HL-60/S4 (cell line): Measurements from ENCODE around the gene LRP2.

Source experiments
- in situ Hi-C: fragments of 300-500 bp; cut with MboI; formaldehyde crosslinking; loops from 2 replicates; pipeline ENCODE4 v1.14.3; 2022; ENCODE audit warnings: low sequenced_read_pairs

LRP2 gene

DNA sequence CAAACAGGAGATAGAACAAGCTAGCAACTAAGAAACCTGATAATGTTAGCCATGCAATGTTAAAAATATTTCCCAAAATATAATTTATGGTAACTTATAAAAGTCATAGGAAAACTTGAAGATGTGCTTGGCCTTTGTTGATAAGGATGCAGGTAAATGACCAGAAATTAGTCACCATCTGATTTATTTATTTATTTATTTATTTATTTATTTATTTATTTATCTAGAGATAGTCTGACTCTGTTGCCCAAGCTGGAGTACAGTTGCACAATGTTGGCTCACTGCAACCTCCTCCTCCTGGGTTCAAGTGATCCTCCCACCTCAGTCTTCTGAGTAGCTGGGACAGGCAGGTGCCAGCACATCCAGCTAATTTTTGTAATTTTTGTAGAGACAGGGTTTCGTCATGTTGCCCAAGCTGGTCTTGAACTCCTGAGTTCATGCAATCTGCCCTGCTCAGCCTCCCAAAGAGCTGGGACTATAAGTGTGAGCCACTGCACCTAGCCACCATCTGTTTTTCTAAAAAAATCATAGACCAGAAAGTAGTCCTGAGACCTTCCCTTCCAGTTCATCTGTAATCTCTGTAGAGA, 183.4 kb downstream of the LRP2 start:
- in situ Hi-C loops: no loop called here

DNA sequence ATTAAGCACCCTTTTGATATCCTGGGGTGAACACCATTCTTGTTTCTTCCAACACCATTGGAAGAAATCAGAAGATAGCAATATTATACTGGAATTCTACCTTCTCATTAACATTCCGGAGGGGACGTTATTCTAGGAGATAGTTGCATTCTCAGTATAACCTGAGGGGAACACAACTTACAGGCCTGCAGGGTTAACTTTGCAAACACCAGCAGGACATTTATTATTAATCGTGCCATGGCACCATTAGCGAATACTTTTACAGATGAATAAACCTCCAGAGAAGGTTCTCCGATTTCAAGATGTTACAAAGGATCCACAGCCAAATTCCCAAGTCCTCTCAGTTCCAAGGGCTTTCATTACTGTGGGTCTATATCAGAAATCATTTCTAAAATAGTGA, 184.0 kb downstream of the LRP2 start:
- in situ Hi-C loops: no loop called here

DNA sequence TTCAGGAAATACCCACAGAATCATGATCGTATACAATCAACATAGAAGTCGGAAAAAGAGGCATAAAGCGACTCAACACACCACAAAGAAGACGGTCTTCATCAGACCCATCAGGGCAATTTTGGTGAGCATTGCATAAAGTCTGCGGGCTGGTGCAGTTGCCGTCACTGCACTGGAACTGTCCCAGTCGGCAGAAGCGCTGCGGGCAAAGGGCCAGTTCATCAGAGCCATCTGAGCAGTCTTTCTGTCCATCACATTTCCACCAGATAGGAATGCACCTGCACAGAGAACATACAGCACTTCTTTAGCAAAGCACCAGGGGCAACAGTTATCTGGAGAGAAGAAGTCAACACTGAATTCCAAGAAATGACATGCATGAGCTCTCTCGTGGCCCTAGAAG, 187.2 kb downstream of the LRP2 start:
- in situ Hi-C loops: no loop called here

DNA sequence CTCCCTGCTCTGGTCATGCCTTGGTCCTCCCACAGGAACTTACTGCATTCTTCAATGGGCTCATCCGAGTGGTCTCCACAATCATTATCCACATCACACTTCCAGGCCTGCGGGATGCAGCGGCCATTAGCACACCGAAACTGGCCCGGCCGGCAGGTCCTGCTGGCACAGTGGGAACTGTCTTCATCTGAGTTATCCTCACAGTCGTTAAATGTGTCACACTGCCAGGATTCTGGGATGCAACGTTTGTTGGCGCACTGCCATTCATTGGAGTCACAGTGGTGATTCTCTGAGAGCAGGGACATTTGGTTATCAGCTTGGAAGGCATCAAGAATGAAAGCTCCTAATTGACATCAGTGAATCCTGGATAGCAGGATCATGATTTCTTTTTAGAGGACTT, 188.5 kb downstream of the LRP2 start:
- in situ Hi-C loops: no loop called here

DNA sequence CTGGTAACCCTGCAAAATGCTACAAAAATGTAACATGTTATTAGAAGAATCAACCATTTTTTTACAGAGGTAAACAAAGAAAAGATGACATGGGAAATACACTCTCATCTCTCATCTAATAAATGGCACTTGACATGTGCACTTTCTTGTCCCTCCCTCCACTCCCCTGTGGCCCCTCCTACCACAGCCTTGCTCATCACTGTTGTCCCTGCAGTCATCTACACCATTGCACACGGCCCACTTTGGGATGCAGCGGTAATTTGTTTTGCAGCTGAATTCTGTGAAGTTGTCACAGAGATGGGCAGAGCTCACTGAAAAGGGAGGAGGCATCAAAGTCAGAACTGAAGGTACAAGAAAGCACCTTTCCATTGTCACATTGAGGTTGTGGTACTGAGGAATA, 189.4 kb downstream of the LRP2 start:
- in situ Hi-C loops: no loop called here

DNA sequence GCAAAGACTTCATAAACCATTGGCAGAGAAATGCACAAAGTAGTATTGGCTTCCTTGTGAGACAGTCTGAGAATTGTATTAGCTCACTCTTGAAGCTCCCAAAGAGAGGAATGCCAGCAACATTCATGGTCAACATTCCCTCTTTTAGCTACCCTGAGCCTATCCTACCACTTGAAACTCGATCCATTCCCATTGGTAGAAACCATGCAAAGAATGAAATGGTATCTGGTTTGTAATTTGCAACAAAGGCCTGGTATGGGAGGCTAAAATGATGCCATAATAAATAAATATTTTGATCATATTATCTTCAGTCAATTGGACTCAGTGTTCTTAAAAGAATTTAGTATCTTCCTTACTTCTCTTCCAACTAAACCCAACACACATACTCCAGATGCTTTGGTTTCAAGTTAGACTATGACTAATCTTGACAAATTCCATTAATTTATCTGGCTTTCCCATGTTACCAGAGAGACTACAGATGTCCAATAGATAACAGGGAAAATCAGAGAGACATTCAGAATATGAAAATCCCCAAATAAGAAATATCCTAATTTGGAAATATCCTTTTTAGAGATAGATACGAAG, 190.1 kb downstream of the LRP2 start:
- in situ Hi-C loops: no loop called here

DNA sequence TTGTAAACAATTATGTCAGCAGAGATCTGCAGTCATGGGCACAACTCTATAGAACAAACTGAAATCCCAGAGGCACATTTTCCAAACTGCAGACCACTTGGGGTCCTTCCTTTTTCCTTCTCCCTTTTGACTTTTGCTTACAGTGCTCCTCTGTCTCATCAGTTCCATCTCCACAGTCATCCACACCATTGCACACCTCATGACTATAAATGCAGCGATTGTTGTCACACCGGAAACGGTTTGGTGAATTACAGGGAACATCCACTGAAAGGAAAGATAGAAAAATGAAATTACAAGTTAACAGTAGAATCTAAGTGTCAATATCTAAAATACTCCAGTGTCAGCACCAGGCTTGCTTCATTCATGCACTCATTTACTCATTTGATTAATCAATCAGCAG, 196.5 kb downstream of the LRP2 start:
- in situ Hi-C loops: no loop called here

DNA sequence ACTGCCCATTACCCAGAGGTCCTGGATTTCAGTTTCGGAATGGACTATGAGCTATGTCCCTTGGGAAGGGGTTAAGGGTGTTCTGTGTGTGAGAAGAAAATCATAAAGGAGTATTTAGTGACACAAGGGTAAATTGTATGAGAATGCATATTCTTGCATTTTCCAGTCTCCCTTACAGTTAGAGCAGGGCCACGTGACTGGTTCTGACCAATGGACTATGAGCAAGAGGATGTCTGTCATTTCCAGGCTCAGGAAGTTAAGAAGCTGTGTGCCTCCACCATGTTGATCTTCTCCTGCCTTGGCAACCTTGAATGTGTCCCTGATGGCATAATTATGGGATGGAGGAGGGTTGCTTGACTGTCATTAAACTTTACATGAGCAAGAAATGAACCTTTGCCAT, 198.0 kb downstream of the LRP2 start:
- in situ Hi-C loops: no loop called here

DNA sequence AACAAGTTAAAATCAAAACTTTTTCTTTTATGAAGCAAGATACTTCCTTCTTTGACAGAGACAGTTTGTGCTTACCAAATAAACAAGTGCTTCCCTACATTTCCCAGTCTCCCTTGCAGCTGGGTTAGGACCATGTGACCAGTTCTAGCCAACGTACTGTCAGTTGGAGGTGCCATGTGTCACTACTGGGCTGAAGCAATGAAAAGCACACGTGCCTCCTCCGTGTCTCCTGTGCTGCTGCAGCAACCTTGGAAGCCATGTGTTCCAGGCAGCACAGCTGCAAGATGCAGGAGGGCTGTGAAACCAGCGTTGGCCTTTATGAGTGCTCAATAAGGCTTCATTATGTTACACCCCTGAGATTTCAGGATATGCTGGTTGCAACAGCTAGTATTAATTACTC, 199.7 kb downstream of the LRP2 start:
- in situ Hi-C loops: no loop called here

DNA sequence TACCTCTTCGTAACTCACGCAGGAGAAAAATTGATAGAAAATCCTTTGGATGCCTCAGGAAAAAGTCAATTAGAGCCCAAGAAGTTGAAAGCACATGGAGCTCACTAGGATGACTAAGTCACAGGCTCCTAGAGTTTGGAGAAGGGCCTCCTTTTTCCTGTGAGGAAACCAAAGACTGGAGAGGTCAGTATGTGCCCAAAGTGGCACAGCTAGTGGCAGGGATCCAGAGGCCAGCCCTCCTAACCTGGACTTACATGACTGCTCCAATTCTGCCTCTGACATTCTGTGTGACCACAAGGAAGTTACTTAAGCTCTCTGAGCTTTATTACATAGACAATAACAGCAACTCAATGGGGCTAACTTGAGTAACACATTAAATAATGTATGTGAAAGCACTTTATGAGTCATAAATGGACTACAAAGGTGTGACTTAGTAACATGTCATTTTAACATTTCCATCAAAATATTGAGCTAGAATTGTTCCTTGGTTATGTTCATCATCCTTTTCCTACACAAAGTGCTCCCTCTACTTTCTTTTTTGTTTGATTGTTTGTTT, 201.3 kb downstream of the LRP2 start:
- in situ Hi-C loops: no loop called here

DNA sequence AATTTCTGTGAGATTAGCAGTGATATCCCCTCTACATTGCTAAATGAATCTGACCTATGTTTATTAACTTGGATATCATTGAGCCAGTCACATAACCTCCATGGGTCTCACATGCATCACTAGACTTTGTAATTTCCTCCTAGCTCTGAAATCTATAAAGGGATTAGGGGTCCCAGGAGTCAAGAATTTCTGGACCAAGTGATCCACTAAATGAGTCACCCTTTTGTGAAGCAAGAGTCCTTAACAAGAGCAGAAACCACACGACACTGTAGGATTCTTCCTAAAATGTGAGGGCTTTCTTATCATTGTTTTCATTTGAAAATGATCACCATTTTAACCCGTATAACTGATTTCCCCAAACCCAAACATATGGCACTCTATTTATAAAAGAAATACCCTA, 202.6 kb downstream of the LRP2 start:
- in situ Hi-C loops: no loop called here

DNA sequence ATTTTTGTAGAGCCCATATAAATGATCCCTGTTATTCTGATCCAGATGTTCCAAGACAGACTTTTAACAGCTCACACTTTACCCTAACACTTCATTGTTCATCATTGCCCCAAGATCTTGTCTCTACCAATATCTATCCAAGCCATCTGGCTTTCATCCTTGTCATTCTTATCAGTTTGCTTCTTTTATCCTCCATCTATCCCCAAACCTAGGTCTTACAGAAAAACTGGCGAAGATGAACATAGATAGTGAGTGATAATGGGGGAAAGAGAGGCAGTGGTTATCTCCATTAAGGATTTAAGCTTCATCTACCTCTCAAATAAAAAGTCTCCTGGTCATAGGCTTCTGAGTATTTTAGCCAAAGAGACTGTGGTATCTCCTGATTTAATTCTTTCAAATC, 203.5 kb downstream of the LRP2 start:
- in situ Hi-C loops: no loop called here

DNA sequence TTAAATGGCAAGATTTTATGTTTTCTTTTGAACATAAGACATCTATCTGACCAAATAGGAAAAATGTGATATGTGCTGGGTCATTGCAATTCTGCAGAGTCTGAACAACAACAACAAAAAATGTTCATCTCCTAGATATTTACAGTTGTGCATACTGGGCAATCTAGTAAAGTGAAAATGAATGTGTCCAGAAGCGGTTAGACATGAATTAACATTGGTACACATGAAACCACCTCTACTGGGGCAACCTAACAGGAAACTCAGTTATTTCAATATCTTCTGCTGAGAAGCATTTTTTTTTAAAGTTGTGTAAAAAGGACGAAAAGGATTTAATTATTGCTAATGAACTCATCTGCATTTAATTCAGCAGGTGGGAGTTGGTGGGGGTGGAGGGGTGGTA, 216.1 kb downstream of the LRP2 start:
- in situ Hi-C loops: no loop called here

DNA sequence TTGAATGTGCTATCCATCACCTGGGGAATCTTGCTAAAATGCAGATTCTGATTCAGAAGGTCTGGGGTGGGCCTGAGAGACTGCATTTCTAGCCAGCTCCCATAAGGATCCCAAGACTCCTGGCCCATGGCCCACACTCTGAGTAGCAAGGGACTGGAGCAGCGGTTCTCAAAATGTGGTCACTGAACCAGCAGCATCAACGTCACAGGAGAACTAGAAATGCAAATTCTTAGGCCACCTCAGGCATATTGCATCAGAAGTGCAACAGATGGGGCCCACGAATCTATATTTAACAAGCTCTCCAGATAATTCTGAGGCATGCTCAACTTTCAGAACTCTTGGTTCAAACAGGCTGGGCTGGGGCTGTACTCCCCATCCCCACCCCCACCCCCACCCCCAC, 218.3 kb downstream of the LRP2 start:
- in situ Hi-C loops: no loop called here

DNA sequence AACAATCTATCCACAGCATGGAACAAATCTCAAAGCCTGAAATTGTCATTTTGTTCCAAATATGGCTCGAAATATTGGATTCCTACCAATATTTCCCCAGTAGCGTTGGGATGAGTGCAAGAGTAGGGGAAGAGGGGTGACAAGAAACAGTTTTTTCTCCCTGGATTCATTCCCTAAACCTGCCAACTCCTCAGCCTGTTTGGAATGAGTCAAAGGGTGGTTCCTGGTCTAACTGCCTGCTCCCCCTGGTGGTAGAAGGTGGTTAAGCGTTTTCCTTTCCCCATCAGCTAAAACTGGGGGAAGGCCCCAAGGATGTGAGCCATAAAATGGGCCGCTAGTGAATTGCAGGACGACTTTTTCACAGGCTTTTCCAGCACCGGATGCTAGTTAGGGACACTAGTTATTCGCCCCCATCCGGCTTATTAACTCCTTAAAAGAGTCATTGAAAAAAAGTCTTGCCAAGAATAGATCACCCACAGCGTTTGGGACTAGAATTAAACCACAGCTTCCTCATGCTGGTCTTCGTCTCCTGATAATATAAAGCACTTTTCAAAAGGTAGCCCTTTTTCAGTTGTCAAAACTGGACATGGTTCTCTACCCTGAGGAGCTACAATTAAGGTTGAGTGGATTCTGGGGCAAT, 220.5 kb downstream of the LRP2 start:
- in situ Hi-C loops: no loop called here

DNA sequence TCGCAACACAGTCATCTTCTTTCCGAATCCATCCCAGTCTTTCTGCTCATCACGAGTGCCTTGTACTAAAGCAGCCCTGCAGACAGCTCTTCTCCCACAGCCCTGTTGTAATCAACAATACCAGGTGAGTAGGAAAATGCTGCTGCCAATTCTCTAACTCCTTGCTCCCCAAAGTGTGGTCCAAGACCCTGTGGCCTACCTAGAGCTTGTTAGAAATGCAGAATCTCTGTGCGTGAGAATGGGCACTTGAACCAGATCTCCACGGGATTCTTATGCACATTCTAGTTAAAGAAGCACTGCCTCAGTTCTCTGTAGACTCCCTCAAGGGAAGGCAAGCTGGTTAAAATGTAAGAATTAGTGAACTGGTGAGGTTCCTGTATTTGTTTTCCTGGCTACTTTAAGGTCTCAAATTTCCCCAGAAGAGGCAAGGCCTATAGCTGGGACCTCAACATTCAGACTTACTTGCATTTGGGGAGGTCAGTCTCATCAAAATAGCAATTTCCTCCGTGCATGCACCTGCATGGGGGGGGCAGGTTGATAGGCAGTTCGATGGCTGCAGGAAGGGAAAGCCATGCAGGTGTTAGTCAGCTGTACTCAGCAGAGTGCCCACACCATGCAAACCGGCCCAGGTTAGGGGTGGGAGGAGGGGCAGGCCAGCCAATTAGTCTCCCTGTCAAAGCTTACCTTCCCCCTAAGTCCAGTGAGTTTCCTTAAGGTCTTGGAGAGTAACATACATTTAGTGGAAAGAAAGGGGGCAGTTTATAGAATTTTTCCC, 222.2 kb downstream of the LRP2 start:
- in situ Hi-C loops: loop anchor here (10.0 kb wide), 1 partner anchor 175 kb away; no protein-coding TSS in a partner anchor

DNA sequence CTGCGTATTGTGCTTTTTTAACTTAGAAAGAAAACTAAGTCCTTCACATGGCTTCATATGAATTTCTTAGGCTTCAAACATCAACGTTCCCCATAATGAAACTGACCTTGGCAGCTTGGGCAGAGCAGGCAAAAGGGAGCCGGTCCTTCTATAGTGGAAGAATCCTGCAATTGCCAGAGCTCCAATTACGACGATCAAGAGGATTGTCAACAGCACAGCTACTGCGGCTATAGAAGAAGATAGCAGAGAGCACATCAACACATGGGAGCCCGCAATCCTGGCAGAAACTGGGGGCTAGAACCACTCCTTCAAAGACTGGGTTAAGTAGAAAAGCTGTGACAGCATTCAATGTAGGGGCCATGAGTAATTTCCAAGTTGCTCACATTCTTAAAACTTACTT, 223.2 kb downstream of the LRP2 start:
- in situ Hi-C loops: loop anchor here (10.0 kb wide), 1 partner anchor 174 kb away; no protein-coding TSS in a partner anchor

DNA sequence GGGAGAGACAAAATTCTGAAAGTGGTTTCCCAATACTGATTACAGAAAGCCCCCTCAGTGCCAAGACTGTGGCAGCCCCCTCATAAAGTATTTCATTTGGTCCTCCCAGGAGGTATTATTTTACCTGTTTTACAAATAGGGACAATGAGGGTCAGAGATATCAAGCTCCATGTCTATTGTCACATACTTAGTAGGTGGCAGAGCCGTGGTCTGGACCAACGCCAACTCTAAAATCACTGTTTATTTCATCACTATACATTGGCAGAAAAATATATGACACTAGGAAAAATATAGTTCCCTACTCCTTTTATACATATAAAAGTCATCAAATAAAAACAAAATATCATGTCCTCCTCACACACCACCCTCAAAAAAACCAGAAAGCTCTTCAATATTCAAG, 224.4 kb downstream of the LRP2 start:
- in situ Hi-C loops: loop anchor here (10.0 kb wide), 1 partner anchor 173 kb away; no protein-coding TSS in a partner anchor

DNA sequence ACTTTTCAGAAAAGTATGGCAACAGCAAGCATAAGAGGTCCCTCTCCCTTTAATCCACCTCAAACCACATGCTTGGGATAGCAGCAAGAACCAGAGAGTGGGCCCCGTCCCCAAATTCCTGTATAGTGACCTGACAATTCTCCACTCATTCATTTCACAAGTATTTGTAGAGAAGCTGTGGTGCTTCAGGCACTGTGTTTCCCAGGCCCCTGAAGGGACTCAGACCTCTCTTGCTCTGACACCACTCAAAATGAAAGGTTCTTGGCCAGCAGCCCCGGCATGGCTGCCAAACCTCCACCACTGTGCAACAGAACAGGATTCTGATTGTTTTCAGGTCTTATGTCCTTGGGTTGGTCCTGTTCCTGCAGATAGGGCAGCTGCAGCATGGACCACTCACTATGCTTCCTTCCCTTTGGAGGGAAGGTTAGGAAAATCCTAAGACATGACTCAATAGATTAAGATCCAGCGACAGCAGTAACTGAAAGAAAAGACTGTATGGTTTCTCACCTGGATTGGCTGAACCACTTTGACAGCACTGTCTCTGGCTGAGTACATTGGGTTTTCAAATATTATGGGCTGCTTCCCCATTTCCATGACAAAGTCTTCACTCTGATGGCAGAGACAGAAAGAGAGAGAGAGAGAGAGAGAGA, 225.3 kb downstream of the LRP2 start:
- in situ Hi-C loops: loop anchor here (10.0 kb wide), 1 partner anchor 172 kb away; no protein-coding TSS in a partner anchor

DNA sequence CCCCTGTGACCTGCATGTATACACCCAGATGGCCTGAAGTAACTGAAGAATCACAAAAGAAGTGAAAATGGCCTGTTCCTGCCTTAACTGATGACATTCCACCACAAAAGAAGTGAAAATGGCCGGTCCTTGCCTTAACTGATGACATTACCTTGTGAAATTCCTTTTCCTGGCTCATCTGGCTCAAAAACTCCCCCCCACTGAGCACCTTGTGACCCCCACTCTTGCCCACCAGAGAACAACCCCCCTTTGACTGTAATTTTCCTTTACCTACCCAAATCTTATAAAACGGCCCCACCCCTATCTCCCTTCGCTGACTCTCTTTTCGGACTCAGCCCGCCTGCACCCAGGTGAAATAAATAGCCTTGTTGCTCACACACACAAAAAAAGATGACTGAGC, 225.9 kb downstream of the LRP2 start:
- in situ Hi-C loops: loop anchor here (10.0 kb wide), 1 partner anchor 172 kb away; no protein-coding TSS in a partner anchor

DNA sequence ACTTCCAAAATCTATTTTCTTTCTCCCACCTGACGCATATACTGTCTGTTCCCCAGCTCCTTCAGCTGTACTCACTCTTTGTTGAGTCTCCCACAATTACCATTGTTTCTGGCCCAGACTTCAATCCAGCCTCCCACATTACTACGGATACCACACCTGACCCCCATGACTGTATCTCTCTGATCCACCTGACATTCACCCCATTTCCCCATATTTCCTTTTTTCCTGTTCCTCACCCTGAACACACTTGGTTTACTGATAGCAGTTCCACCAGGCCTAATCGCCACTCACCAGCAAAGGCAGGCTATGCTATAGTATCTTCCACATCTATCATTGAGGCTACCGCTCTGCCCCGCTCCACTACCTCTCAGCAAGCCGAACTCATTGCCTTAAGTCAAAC, 228.1 kb downstream of the LRP2 start:
- in situ Hi-C loops: loop anchor here (10.0 kb wide), 1 partner anchor 169 kb away; no protein-coding TSS in a partner anchor
